IMR-90 (cell line): ENCODE measurements around the gene ITFG2. TPM values are rescaled to one million over a fixed set of nuclear protein-coding genes. Genes with fewer than 3 reads are reported as not detected.

Experiments
- ATAC-seq: fragments of 200-7000 bp; cut with Tn5 transposase; 2 replicates; pipeline ENCODE4 v1.9.1; 2020; ENCODE audit warnings: low read depth, mild to moderate bottlenecking, moderate library complexity
- BruUV-seq: library from RNA; stranded (reverse); fragments of 400-500 nt; replicated peaks from 2 replicates; lab custom pipeline; 2021; lab: Mats Ljungman, UMichigan
- CTCF ChIA-PET: fragments of 300-600 bp; formaldehyde crosslinking; extraction: SDS; loops from one replicate; lab custom pipeline; 2021; ENCODE audit warnings: antibody characterized with exemption; lab: Yijun Ruan, JAX
- POLR2A ChIA-PET: fragments of 300-600 bp; sonication (Branson Sonifier 250); formaldehyde crosslinking; loops from one replicate; lab custom pipeline; 2022; ENCODE audit warnings: antibody characterized with exemption; ENCODE audit not compliant: unreplicated experiment; lab: Charles Lee
- DNase-seq: peaks from one replicate; pipeline ENCODE4 v3.0.0; 2013
- H2AFZ ChIP-seq: replicated peaks from 2 replicates; pipeline ENCODE3; 2013; ENCODE audit warnings: low read length, mild to moderate bottlenecking; ENCODE audit not compliant: poor library complexity
- H2AK5ac ChIP-seq: 2 replicates; pipeline ENCODE4 v1.6.1; 2013; ENCODE audit warnings: low read depth, low read length, inconsistent platforms
- H2AK9ac ChIP-seq: replicated peaks from 2 replicates; pipeline ENCODE3; 2013; ENCODE audit warnings: mild to moderate bottlenecking, low read depth, low read length, moderate library complexity; ENCODE audit not compliant: poor library complexity
- H2BK120ac ChIP-seq: 2 replicates; pipeline ENCODE4 v1.6.1; 2013; ENCODE audit warnings: low read depth, low read length, inconsistent platforms
- H2BK15ac ChIP-seq: 3 replicates; pipeline ENCODE4 v1.6.1; 2013; ENCODE audit warnings: low read depth, low read length, inconsistent platforms
- H2BK20ac ChIP-seq: 2 replicates; pipeline ENCODE4 v1.6.1; 2013; ENCODE audit warnings: low read depth, mild to moderate bottlenecking, inconsistent platforms, low read length, moderate library complexity
- H2BK5ac ChIP-seq: 2 replicates; pipeline ENCODE4 v1.6.1; 2013; ENCODE audit warnings: mild to moderate bottlenecking, low read depth, low read length, inconsistent platforms; ENCODE audit not compliant: poor library complexity, severe bottlenecking
- H3K14ac ChIP-seq: replicated peaks from 2 replicates; pipeline ENCODE4 v1.6.1; 2013; ENCODE audit warnings: low read depth, low read length, inconsistent platforms
- H3K18ac ChIP-seq: 2 replicates; pipeline ENCODE4 v1.6.1; 2013; ENCODE audit warnings: low read depth, low read length, control low read depth
- H3K23ac ChIP-seq: 2 replicates; pipeline ENCODE4 v1.6.1; 2013; ENCODE audit warnings: low read depth, low read length, inconsistent platforms
- H3K27ac ChIP-seq: 2 replicates; pipeline ENCODE4 v1.5.1; 2013; ENCODE audit warnings: mild to moderate bottlenecking, control low read depth, low read length; ENCODE audit not compliant: insufficient read depth
- H3K27me3 ChIP-seq: 2 replicates; pipeline ENCODE4 v1.6.1; 2013; ENCODE audit warnings: low read length; ENCODE audit not compliant: control insufficient read depth, insufficient read depth
- H3K36me3 ChIP-seq: 2 replicates; pipeline ENCODE4 v1.6.1; 2013; ENCODE audit warnings: low read length, mixed read lengths; ENCODE audit not compliant: control insufficient read depth, insufficient read depth
- H3K4ac ChIP-seq: 2 replicates; pipeline ENCODE4 v1.6.1; 2013; ENCODE audit warnings: low read depth, low read length, inconsistent platforms
- H3K4me1 ChIP-seq: 2 replicates; pipeline ENCODE4 v1.6.1; 2013; ENCODE audit warnings: low read length, mixed read lengths; ENCODE audit not compliant: control insufficient read depth, insufficient read depth
- H3K4me2 ChIP-seq: 2 replicates; pipeline ENCODE4 v1.6.1; 2013; ENCODE audit warnings: low read depth, mild to moderate bottlenecking, control low read depth, low read length, moderate library complexity
- H3K4me3 ChIP-seq: 2 replicates; pipeline ENCODE4 v1.5.1; 2013; ENCODE audit warnings: low read depth, mild to moderate bottlenecking, control low read depth, low read length, moderate library complexity; ENCODE audit not compliant: insufficient read depth
- H3K56ac ChIP-seq: 2 replicates; pipeline ENCODE4 v1.6.1; 2013; ENCODE audit warnings: low read length, inconsistent platforms; ENCODE audit not compliant: insufficient read depth; ENCODE audit errors: extremely low read depth
- H3K79me1 ChIP-seq, 2 experiments: 2 replicates each; pipeline ENCODE4 v1.6.1; 2013; ENCODE audit warnings: low read length in 2 of 2, inconsistent platforms in 1 of 2, low read depth in 1 of 2
- H3K9ac ChIP-seq: 2 replicates; pipeline ENCODE4 v1.6.1; 2013; ENCODE audit warnings: low read depth, low read length, control low read depth
- H3K9me1 ChIP-seq: 2 replicates; pipeline ENCODE4 v1.6.1; 2013; ENCODE audit warnings: low read length, inconsistent platforms; ENCODE audit not compliant: insufficient read depth
- H3K9me3 ChIP-seq: 2 replicates; pipeline ENCODE4 v1.6.1; 2013; ENCODE audit warnings: low read length; ENCODE audit not compliant: control insufficient read depth, insufficient read depth
- H4K20me1 ChIP-seq: 2 replicates; pipeline ENCODE4 v1.6.1; 2013; ENCODE audit warnings: low read length, inconsistent platforms; ENCODE audit not compliant: insufficient read depth
- H4K5ac ChIP-seq: 2 replicates; pipeline ENCODE4 v1.6.1; 2013; ENCODE audit warnings: mild to moderate bottlenecking, low read depth, low read length, control low read depth
- H4K8ac ChIP-seq, 2 experiments: 2 replicates each; pipeline ENCODE4 v1.6.1; 2013; ENCODE audit warnings: low read depth in 2 of 2, low read length in 2 of 2, control low read depth in 1 of 2, inconsistent platforms in 1 of 2
- H4K91ac ChIP-seq: 2 replicates; pipeline ENCODE4 v1.6.1; 2013; ENCODE audit warnings: low read depth, low read length, inconsistent platforms; ENCODE audit not compliant: insufficient read depth
- BHLHE40 ChIP-seq: fragments of 150-350 bp; IDR thresholded peaks from 2 replicates; pipeline ENCODE4 v1.6.1; 2016; ENCODE audit warnings: mild to moderate bottlenecking, low read depth, low read length
- CEBPB ChIP-seq: IDR thresholded peaks from 2 replicates; pipeline ENCODE4 v1.6.1; 2012; ENCODE audit warnings: low read depth, low read length, improper control_type of control experiment
- CHD1 ChIP-seq: IDR thresholded peaks from 2 replicates; pipeline ENCODE4 v1.6.1; 2012; ENCODE audit warnings: low read depth, low read length, improper control_type of control experiment
- ELK1 ChIP-seq: fragments of 150-350 bp; IDR thresholded peaks from 2 replicates; pipeline ENCODE4 v1.6.1; 2016; ENCODE audit warnings: low read depth, mild to moderate bottlenecking, low read length, moderate library complexity, borderline replicate concordance
- FOS ChIP-seq: fragments of 150-350 bp; IDR thresholded peaks from 2 replicates; pipeline ENCODE4 v1.6.1; 2016; ENCODE audit warnings: low read depth, low read length
- MAFK ChIP-seq: IDR thresholded peaks from 2 replicates; pipeline ENCODE4 v1.6.1; 2012; ENCODE audit warnings: low read depth, low read length, improper control_type of control experiment
- MAZ ChIP-seq: IDR thresholded peaks from 2 replicates; pipeline ENCODE4 v1.6.1; 2012; ENCODE audit warnings: low read depth, mild to moderate bottlenecking, low read length, improper control_type of control experiment, moderate library complexity, borderline replicate concordance
- MXI1 ChIP-seq: IDR thresholded peaks from 2 replicates; pipeline ENCODE4 v1.6.1; 2012; ENCODE audit warnings: low read depth, mild to moderate bottlenecking, low read length, moderate library complexity, borderline replicate concordance
- NFE2L2 ChIP-seq: fragments of 150-350 bp; IDR thresholded peaks from 2 replicates; pipeline ENCODE4 v1.6.1; 2016; ENCODE audit warnings: low read depth, mild to moderate bottlenecking, low read length
- POLR2A ChIP-seq: IDR thresholded peaks from 2 replicates; pipeline ENCODE4 v1.6.1; 2012; ENCODE audit warnings: mild to moderate bottlenecking, low read depth, low read length
- RAD21 ChIP-seq: IDR thresholded peaks from 2 replicates; pipeline ENCODE4 v1.6.1; 2012; ENCODE audit warnings: low read length, improper control_type of control experiment
- RCOR1 ChIP-seq: IDR thresholded peaks from 2 replicates; pipeline ENCODE4 v1.6.1; 2012; ENCODE audit warnings: mild to moderate bottlenecking, low read length, improper control_type of control experiment; ENCODE audit not compliant: insufficient replicate concordance
- RFX5 ChIP-seq: IDR thresholded peaks from 2 replicates; pipeline ENCODE4 v1.8.0; 2012; ENCODE audit warnings: low read depth, mild to moderate bottlenecking, low read length, moderate library complexity
- SMC3 ChIP-seq: fragments of 150-350 bp; IDR thresholded peaks from 2 replicates; pipeline ENCODE4 v1.6.1; 2016; ENCODE audit warnings: low read depth, mild to moderate bottlenecking, antibody characterized with exemption, low read length, moderate library complexity
- USF2 ChIP-seq: fragments of 150-350 bp; IDR thresholded peaks from 2 replicates; pipeline ENCODE4 v1.6.1; 2017; ENCODE audit warnings: mild to moderate bottlenecking, antibody characterized with exemption, low read length, low read depth
- WGBS, 2 experiments: methylation state at CpG; one replicate each; pipeline versions ENCODE4 v1.1.5 to v1.1.7; 2013; ENCODE audit warnings: missing lambda C conversion rate in 2 of 2; ENCODE audit not compliant: insufficient read length in 1 of 2; ENCODE audit errors: extremely low coverage in 2 of 2; 5-methylcytosine and 5-hydroxymethylcytosine counted together
- dilution Hi-C: fragments of 300-500 bp; cut with HindIII; formaldehyde crosslinking; loops from one replicate; pipeline ENCODE4 v1.14.3; 2018; ENCODE audit warnings: low sequenced_read_pairs; ENCODE audit not compliant: unreplicated experiment
- in situ Hi-C: fragments of 300-500 bp; cut with MboI; formaldehyde crosslinking; loops from 3 replicates; pipeline ENCODE4 v1.14.3; 2019; ENCODE audit warnings: low sequenced_read_pairs, inconsistent platforms, mixed read lengths
- intact Hi-C: fragments of 100-400 bp; cut with micrococcal nuclease; formaldehyde crosslinking; loops from 2 replicates; pipeline ENCODE4 v1.10.0; 2022
- polyA plus RNA-seq, 3 experiments: library from polyadenylated mRNA; depleted of rRNA; stranded (reverse); fragments of >200 nt; gene quantifications; 2 replicates each; pipeline ENCODE4 v1.2.3, GENCODE V29; 2012; ENCODE audit warnings: low replicate concordance in 1 of 3
- total RNA-seq: library from RNA; depleted of rRNA; stranded (reverse); fragments of >200 nt; gene quantifications from 2 replicates; pipeline ENCODE4 v1.2.3, GENCODE V29; 2012
- TF ChIP-seq, protein P1 (sequence below): conservative IDR thresholded peaks from 2 replicates; pipeline ENCODE4 v1.5.1; 2012; ENCODE audit warnings: mild to moderate bottlenecking, low read depth, low read length, improper control_type of control experiment

ITFG2 gene
- total and polyA plus RNA-seq, 2 of the 4 experiments (the other 2 are of a cell fraction), result 20.3 to 25.5 TPM

DNA sequence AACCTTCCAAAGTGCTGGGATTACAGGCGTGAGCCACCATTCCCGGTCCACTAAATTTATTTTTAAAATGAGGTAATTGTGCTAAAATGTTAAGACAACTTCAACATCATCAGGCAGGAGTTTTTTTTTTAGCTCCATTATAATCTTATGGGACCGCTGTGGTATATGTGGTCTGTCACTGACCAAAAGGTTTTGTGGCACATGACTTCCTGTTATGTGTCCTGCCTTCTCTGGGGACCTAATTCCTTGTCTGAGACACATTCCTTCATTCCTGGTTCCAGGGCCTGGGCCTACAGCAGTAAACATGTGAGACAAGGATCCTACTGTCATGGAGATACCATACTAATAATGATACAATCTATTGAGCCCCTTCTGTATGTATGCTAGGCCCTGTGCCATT, 39.5 kb downstream of the ITFG2 start:
- no peak overlapping the region for H2BK15ac ChIP-seq
- H3K27ac ChIP-seq, result no peak overlapping the region
- H3K4me2 ChIP-seq, result no peak overlapping the region
- no peak overlapping the region for H2BK120ac ChIP-seq
- no peaks in the 10 kb centered on the region for H3K27me3 ChIP-seq
- ChIA-PET POLR2A (no interaction called here), CTCF (no interaction called here)
- no peak overlapping the region for H3K56ac ChIP-seq
- ATAC-seq (no peak), DNase-seq (no peak)
- dilution Hi-C loops, result no loop called here
- no peak overlapping the region for H3K18ac ChIP-seq
- no peak overlapping the region for H3K23ac ChIP-seq
- H4K91ac ChIP-seq, result no peak overlapping the region
- WGBS, 2 experiments, result no CpG with 5 or more reads among the region's 3 CpGs
- no peak overlapping the region for H3K4ac ChIP-seq
- no peak overlapping the region for H4K5ac ChIP-seq
- H3K9me3 ChIP-seq, result no peaks in the 10 kb centered on the region
- in situ Hi-C loops, result loop anchor here (10.0 kb wide), 1 partner anchor 183 kb away; no protein-coding TSS in a partner anchor
- no peak overlapping the region for H2AFZ ChIP-seq
- intact Hi-C loops, result loop anchor here (2.0 kb wide), 1 partner anchor 183 kb away; no protein-coding TSS in a partner anchor
- no TSS peak for BruUV-seq
- no peak overlapping the region for H3K9ac ChIP-seq
- H2AK5ac ChIP-seq, result no peak overlapping the region
- no peak overlapping the region for H2BK5ac ChIP-seq
- H3K14ac ChIP-seq, result no peak overlapping the region
- H3K36me3 ChIP-seq, result no peaks in the 10 kb centered on the region
- peaks cover 4% of the 10 kb centered on the region; the same call in 1 of the 2 replicates for H3K9me1 ChIP-seq
- H3K4me1 ChIP-seq, result peaks cover 5% of the 10 kb centered on the region
- no peak overlapping the region for H3K4me3 ChIP-seq
- no peak overlapping the region for H2AK9ac ChIP-seq
- 0 out of 2 replicates have a peak, but pooled peaks cover 2% of the 10 kb centered on the region for H4K20me1 ChIP-seq
- TF ChIP-seq SMC3 (no peak), CEBPB (no peak), CHD1 (no peak), FOS (no peak), NFE2L2 (no peak), RCOR1 (no peak), RFX5 (no peak), RAD21 (no peak), MXI1 (no peak), BHLHE40 (no peak), USF2 (no peak), MAFK (no peak), POLR2A (no peak), ELK1 (no peak), MAZ (no peak)
- TF ChIP-seq, protein P1, sequence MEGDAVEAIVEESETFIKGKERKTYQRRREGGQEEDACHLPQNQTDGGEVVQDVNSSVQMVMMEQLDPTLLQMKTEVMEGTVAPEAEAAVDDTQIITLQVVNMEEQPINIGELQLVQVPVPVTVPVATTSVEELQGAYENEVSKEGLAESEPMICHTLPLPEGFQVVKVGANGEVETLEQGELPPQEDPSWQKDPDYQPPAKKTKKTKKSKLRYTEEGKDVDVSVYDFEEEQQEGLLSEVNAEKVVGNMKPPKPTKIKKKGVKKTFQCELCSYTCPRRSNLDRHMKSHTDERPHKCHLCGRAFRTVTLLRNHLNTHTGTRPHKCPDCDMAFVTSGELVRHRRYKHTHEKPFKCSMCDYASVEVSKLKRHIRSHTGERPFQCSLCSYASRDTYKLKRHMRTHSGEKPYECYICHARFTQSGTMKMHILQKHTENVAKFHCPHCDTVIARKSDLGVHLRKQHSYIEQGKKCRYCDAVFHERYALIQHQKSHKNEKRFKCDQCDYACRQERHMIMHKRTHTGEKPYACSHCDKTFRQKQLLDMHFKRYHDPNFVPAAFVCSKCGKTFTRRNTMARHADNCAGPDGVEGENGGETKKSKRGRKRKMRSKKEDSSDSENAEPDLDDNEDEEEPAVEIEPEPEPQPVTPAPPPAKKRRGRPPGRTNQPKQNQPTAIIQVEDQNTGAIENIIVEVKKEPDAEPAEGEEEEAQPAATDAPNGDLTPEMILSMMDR, result no peak
- no peak overlapping the region for H4K8ac ChIP-seq
- no peak overlapping the region for H2BK20ac ChIP-seq
- H3K79me1 ChIP-seq, result no peaks in the 10 kb centered on the region
